Smooth muscle cell (in vitro differentiated cells): ENCODE results near the gene ZNF440. TPM values are rescaled to one million over a fixed set of nuclear protein-coding genes. Genes with fewer than 3 reads are reported as not detected.

Experiments used
- DNase-seq: peaks from one replicate; lab custom pipeline; 2025; ENCODE audit not compliant: unreplicated experiment; lab: John Stamatoyannopoulos, UW
- H2AFZ ChIP-seq: fragments of 200-600 bp; sonication (generic); 2 replicates; pipeline ENCODE4 v1.6.0; 2016; ENCODE audit warnings: antibody characterized with exemption, low read depth, mild to moderate bottlenecking
- H3F3A ChIP-seq: fragments of 200-600 bp; sonication (generic); 2 replicates; pipeline ENCODE4 v1.6.0; 2017; ENCODE audit warnings: antibody characterized with exemption, low read depth
- H3K27ac ChIP-seq: fragments of 200-600 bp; sonication (generic); 2 replicates; pipeline ENCODE4 v1.5.1; 2016; ENCODE audit warnings: low read depth, mild to moderate bottlenecking
- H3K27me3 ChIP-seq: fragments of 200-600 bp; sonication (generic); 2 replicates; pipeline ENCODE4 v1.6.1; 2016; ENCODE audit warnings: low read depth, mild to moderate bottlenecking
- H3K36me3 ChIP-seq: fragments of 200-600 bp; sonication (generic); 2 replicates; pipeline ENCODE4 v1.5.1; 2016; ENCODE audit warnings: low read depth
- H3K4me1 ChIP-seq: fragments of 200-600 bp; sonication (generic); 2 replicates; pipeline ENCODE4 v1.5.1; 2016; ENCODE audit warnings: low read depth
- H3K4me2 ChIP-seq: fragments of 200-600 bp; sonication (generic); 2 replicates; pipeline ENCODE4 v1.6.0; 2016; ENCODE audit warnings: mild to moderate bottlenecking
- H3K4me3 ChIP-seq: fragments of 200-600 bp; sonication (generic); 2 replicates; pipeline ENCODE4 v1.5.1; 2016; ENCODE audit warnings: mild to moderate bottlenecking
- H3K79me2 ChIP-seq: fragments of 200-600 bp; sonication (generic); 2 replicates; pipeline ENCODE4 v1.6.0; 2016; ENCODE audit warnings: low read depth, mild to moderate bottlenecking
- H3K9ac ChIP-seq: fragments of 200-600 bp; sonication (generic); 2 replicates; pipeline ENCODE4 v1.6.0; 2016; ENCODE audit warnings: low read depth
- H3K9me3 ChIP-seq: fragments of 200-600 bp; sonication (generic); replicated peaks from 2 replicates; pipeline ENCODE4 v1.5.1; 2016; ENCODE audit warnings: low read depth
- H4K20me1 ChIP-seq: fragments of 200-600 bp; sonication (generic); 2 replicates; pipeline ENCODE4 v1.6.0; 2016; ENCODE audit warnings: low read depth
- WGBS: methylation state at CpG from one replicate; pipeline ENCODE4 v1.1.7; 2016; ENCODE audit warnings: low lambda C conversion rate; 5-methylcytosine and 5-hydroxymethylcytosine counted together
- polyA plus RNA-seq: library from polyadenylated mRNA; unstranded; fragments of >200 nt; fragmentation: Nextera tagmentation; extraction: Ambion mirVana; gene quantifications from 2 replicates; pipeline ENCODE4 v1.2.1, GENCODE V29; 2016
- total RNA-seq: library from RNA; depleted of rRNA; stranded (reverse); fragments of >200 nt; gene quantifications from 2 replicates; pipeline ENCODE4 v1.2.3, GENCODE V29; 2014
- TF ChIP-seq, protein P1 (sequence below): fragments of 200-600 bp; sonication (generic); IDR thresholded peaks from 2 replicates; pipeline ENCODE4 v1.5.1; 2017; ENCODE audit warnings: borderline replicate concordance, mild to moderate bottlenecking, antibody characterized with exemption; ENCODE audit not compliant: insufficient read depth, poor library complexity, severe bottlenecking

Gene ZNF440
- total RNA-seq (14.5 and 16.8 TPM in 2 replicates), polyA plus RNA-seq (3.6 and 5.0 TPM in 2 replicates)

DNA sequence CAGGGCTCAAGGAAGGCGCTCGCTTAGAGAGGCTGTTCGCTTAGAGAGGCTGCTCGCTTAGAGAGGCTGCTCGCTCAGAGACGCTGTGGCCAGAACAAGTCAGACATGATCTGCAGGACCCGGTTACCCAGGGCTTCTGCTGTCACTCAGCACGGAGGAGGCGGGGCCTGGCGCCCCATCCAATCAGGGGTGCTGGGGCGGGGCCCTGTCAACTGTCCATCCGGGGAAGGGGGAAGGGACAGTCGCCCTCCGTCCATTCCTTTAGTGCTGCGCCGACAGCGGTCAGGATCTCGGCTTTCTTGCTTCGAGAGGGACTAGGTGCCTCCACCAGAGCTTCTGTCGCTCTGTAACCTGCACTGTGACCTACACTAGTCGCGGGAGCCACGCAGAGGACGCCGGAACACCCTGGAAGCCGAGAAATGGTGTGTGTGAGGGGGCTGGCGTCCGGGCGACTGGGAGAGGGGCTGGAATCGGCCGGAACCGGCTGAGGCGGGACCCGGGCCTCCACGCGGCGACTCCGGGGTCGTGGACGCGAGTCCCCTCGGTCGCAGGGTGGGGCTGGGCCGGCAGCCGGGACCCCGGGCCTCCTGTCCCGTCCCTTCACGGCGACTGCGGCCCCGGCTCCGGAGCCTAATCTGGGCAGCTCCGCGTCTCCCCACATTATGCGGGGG lies at the start of gene ZNF440:
TSS of gene ZNF440 (plus strand) at position 245 of the 671 bp plus-strand sequence. CDS start at position 420, 175 bp downstream.
- peaks cover 34% of the 10 kb centered on the region for H3K79me2 ChIP-seq
- no peaks in the 10 kb centered on the region for H3K36me3 ChIP-seq
- peak; percentile 80 for DNase-seq
- H3K9me3 ChIP-seq = no peaks in the 10 kb centered on the region
- TF ChIP-seq, protein P1, sequence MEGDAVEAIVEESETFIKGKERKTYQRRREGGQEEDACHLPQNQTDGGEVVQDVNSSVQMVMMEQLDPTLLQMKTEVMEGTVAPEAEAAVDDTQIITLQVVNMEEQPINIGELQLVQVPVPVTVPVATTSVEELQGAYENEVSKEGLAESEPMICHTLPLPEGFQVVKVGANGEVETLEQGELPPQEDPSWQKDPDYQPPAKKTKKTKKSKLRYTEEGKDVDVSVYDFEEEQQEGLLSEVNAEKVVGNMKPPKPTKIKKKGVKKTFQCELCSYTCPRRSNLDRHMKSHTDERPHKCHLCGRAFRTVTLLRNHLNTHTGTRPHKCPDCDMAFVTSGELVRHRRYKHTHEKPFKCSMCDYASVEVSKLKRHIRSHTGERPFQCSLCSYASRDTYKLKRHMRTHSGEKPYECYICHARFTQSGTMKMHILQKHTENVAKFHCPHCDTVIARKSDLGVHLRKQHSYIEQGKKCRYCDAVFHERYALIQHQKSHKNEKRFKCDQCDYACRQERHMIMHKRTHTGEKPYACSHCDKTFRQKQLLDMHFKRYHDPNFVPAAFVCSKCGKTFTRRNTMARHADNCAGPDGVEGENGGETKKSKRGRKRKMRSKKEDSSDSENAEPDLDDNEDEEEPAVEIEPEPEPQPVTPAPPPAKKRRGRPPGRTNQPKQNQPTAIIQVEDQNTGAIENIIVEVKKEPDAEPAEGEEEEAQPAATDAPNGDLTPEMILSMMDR = no peak
- no peaks in the 10 kb centered on the region for H3K27me3 ChIP-seq
- peak within 1 kb of the TSS; percentile 68 for H3K27ac ChIP-seq
- peaks cover 2% of the 10 kb centered on the region for H3F3A ChIP-seq
- H4K20me1 ChIP-seq = no peaks in the 10 kb centered on the region
- peak within 1 kb of the TSS; percentile 66 for H3K4me3 ChIP-seq
- H3K4me1 ChIP-seq = peaks cover 4% of the 10 kb centered on the region
- H3K4me2 ChIP-seq = peak within 1 kb of the TSS; percentile 93
- peak within 1 kb of the TSS; percentile 89 for H2AFZ ChIP-seq
- peak within 1 kb of the TSS; percentile 72 for H3K9ac ChIP-seq
- 1% methylated on average over 47 of the region's 55 CpGs for WGBS

DNA sequence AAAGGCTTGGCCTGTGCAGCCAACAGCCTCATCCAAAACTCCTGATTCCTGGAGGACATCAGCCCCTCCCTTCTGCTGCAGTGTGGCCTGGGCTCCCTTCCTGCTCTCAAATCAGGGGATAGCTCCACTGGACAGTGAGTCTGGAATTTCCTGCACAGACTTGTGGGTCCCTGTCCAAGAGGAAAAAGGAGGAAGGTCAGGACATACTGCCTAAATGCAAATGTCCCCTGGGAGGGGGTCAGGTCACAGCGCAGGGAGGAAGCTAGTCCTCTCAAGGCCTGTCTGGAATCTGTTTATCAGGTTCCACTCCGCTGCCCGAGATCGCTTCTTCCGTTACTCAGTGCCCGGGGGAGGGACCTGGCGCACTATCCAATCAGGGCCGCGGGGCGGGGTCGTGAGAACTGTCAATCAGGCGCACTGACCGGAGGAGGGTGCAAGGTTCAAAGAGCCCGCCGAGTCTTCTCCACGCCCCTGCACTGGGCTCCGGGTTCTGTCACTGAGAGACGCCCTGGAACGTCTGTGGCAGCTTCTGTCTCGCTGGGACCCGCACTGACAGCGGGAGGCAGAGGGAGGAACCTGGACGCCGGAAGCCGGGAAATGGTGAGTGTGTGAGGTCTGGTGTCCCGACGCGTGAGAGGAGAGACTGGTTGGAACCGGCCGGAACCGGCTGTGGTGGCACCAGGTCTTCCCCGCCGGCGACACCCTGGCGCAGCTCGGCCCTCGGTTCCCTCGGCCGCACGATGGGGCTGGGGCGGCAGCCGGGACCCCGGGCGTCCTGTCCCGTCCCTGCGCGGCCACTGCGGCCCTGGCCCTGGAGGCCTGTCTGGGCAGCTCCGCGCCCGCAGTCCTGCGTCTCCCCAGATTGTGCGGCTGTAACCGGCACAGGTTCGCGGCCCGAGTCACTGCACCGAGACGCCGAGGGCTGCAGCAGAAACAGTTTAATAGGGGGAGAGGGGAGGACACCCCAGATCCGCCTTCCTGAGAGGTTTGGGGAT lies 47.2 kb upstream of the ZNF440 start, which contains the start of gene ZNF441:
TSS of gene ZNF441 (plus strand) at position 404 of the 995 bp plus-strand sequence. CDS start at position 598, 194 bp downstream.
- H3K9me3 ChIP-seq = peaks cover 6% of the 10 kb centered on the region
- no peaks in the 10 kb centered on the region for H3F3A ChIP-seq
- WGBS = 2% methylated on average over 56 of the region's 61 CpGs
- TF ChIP-seq, protein P1 = no peak
- H2AFZ ChIP-seq = peak within 1 kb of the TSS; percentile 98
- peak; percentile 87 for DNase-seq
- H3K9ac ChIP-seq = peak within 1 kb of the TSS; percentile 84
- H3K4me2 ChIP-seq = peak within 1 kb of the TSS; percentile 98
- peak within 1 kb of the TSS; percentile 90 for H3K4me3 ChIP-seq
- peak within 1 kb of the TSS; percentile 61 for H3K27ac ChIP-seq
- no peaks in the 10 kb centered on the region for H3K27me3 ChIP-seq
- no peaks in the 10 kb centered on the region for H3K36me3 ChIP-seq
- no peaks in the 10 kb centered on the region for H3K79me2 ChIP-seq
- no peaks in the 10 kb centered on the region for H4K20me1 ChIP-seq
- H3K4me1 ChIP-seq = no peaks in the 10 kb centered on the region

DNA sequence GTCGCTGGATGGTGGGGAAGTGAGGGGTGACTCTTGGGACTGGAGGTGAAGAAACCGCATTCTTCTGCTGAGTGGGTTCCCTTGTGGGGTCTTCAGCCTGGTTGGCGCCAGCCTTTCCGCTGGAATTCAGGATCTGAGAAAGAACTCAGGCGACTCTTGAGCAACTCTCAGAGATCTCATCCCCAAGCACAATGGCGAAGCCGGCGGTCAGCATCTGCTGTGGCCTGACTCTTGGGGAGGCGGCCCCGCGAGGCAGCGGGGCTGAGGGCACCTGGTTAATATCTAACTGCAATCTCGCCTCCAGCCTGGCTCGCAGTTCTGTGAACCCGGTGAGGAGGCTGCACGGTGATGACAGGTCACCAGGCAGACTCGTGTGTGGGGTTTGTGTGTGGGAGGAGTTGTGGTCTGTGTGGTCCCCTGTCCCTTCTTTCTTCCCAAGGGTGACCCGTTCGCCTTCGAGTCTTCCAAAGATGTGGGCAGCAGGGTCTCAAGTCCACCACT lies 46.4 kb upstream of the ZNF440 start:
- peak overlapping the region; percentile 98 for H2AFZ ChIP-seq
- peaks cover 6% of the 10 kb centered on the region for H3K9me3 ChIP-seq
- H3K9ac ChIP-seq = peak overlapping the region; percentile 84
- H3K79me2 ChIP-seq = no peaks in the 10 kb centered on the region
- TF ChIP-seq, protein P1 = no peak
- H3F3A ChIP-seq = no peaks in the 10 kb centered on the region
- H3K27me3 ChIP-seq = no peaks in the 10 kb centered on the region
- peak overlapping the region; percentile 90 for H3K4me3 ChIP-seq
- no peaks in the 10 kb centered on the region for H3K4me1 ChIP-seq
- no peaks in the 10 kb centered on the region for H3K36me3 ChIP-seq
- DNase-seq = no peak
- peak overlapping the region; percentile 98 for H3K4me2 ChIP-seq
- WGBS = 21% methylated on average over 18 of the region's 20 CpGs
- peak overlapping the region; percentile 61 for H3K27ac ChIP-seq
- H4K20me1 ChIP-seq = no peaks in the 10 kb centered on the region
